SW 1271 (cell line): ENCODE data around the gene MIPEP.
"Not testable (repeated sequence)": the region's sequence is repeated elsewhere in the genome, so short reads cannot be mapped to it uniquely, and the experiment has no call there.

Experiments
- DNase-seq, 2 experiments: peaks; one replicate each; lab custom pipeline; 2025; lab: John Stamatoyannopoulos, UW

The MIPEP gene

DNA sequence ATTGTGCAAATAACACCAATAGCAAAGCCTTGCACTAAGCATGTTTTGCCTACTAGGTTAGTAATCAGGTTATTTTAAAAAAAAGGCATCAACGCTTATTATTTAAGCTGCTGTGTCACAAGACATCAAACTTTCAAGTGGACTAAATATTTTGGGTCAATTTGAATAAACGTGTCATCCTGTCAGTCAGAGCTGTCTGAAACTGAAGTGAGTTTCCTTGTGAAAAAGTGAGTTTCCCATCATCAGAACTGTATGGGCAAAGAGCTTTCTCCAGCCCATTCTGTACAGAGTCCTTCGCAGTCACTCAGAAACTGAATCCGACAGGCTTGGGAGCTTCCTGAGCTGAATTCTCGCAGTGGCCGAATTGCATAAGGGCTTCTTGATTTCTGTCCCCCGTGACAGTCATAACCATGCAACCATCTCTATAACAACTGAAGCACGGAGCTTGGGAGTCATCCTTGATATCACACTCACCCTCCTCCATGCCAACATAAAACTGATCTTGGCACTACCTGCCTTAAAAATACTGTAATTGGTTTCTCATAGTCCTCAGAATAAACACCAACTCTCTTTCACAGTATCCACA, 139.8 kb downstream of the MIPEP start:
- DNase-seq = no peak

- DNase-seq = no peak
Measured at GRCh38 chr13:23748109-23748990, 140.8 kb downstream of the MIPEP start.

GRCh38 chr13:23746141-23746540, 143.1 kb downstream of the MIPEP start:
- not testable (repeated sequence) for DNase-seq

- DNase-seq = no peak
Measured at GRCh38 chr13:23744315-23744714, 144.9 kb downstream of the MIPEP start.

DNA sequence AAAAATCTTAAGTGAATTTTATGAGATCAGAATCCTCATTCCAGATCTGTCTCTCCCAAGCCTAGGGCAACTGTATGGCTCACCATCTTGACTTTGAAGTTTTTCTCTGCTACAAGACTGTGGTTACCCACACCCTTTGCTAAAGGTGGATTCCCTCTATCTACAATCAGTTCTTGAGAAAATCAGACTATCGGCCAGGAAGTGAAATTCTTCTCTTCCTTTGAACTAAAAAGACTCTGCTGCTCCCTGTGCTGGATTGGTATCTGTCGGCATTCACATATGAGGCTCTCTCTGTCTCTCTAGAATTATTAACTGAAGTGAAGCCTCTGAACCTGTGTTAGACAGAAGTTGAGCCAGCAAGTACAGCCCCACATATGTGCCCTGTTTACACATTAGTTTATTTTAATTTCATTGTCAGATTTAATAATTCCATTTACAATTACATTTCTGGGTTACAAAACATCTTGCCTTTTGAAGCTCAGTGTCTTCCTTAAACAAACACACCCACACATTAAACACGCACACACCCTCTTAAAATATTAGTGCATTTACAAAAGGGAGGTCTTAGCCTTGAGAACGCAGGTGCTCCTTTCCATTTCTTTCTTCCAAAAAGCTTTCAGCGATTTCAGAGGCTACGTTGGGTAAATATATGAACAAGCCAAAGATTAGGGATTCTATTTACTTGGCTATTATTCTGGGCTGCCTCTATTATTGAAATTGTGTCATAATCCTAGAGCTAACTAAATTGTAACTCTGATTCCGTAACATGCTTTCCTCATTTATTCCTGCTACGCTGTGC, 145.7 kb downstream of the MIPEP start:
- DNase-seq = no peak

DNA sequence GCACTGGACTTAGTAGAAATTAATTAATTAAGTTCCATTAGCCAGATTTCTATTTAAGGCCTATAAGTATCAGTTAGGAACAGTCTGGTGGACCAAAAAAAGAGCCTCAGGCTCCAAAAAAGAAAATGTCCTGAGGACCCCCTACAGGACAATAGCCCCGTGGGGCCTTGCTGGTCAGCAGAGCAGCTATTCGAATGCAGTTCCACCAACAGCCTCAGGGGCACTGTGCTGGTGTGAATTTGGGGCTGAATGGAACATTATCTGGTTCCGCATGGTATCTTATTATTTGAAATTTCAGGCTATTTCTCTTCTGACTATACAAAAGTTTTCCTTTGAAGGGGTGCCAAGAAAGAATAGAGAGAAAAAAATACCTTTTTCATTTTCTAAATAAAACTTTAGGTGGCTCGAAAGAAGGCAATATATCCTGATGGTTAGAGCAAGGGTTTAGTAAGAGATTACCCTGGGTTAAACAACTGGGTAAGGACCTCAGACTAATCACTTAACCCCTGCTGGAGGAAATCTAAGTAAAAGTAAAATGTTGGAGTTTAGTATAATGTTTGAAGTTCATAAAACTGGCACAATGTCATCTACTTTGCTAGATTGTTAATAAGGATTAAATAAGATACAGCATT, 147.2 kb downstream of the MIPEP start:
- DNase-seq = peak in 1 of 2 experiments; percentile 5

GRCh38 chr13:23740002-23740401, 149.2 kb downstream of the MIPEP start:
- DNase-seq = no peak

DNA sequence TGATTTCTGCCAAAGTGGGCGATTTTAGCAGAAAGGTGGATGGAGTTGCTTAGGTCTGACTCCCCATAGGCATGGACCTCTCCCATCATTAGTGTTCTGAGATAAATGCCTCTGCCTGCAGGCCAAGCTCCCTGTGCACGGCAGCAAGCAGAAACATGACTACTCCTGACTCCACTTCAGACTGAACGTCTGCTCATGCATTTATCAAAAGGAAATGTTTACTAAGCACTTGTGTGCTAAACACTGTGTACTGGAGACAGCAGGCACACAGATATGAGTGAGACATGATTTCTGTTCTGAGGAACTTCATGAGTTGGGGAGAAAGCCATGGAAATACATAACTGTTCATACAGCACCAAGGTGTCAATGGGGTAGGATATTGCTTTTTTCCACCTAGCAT, 149.6 kb downstream of the MIPEP start:
- no peak for DNase-seq

GRCh38 chr13:23736541-23736940, 152.7 kb downstream of the MIPEP start:
- no peak for DNase-seq

DNA sequence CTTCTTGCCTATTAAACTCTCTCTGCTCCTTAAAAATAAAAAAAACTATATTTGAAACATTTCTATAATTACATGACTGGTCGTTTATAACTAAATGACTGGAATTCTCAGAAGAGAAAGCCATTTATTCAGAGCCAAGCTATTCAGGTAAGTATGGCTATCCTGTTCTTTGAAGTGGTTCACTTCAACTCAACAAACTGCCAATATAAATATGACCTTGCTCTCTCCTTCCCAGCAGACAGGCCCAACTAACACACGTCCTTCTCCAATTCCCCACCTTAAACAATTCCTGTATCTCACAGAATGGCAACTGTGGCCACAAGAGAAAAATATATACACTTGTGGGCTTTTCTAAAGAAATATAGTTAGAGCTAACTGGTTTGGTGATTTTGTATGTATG, 153.9 kb downstream of the MIPEP start:
- DNase-seq = no peak

DNA sequence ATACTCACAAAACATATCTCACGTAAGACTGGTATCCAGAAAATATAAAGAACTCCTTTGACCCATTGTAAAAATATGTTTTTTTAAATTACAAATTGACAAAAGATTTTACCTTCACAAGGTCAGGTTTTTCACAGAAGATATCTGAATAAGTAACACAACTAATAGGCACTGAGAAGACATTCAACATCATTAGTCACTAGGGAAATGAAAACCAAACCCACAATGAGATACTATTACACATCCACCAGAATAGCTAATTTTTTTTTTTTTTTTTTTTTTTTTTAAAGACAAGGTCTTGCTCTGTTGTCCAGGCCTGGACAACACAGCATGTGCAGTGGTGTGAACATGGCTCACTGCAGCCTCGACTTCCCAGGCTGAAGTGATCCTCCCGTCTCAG, 157.5 kb downstream of the MIPEP start:
- DNase-seq = no peak

GRCh38 chr13:23730251-23730650, 158.9 kb downstream of the MIPEP start:
- DNase-seq = no peak

GRCh38 chr13:23729531-23729930, 159.7 kb downstream of the MIPEP start:
- DNase-seq = no peak

DNA sequence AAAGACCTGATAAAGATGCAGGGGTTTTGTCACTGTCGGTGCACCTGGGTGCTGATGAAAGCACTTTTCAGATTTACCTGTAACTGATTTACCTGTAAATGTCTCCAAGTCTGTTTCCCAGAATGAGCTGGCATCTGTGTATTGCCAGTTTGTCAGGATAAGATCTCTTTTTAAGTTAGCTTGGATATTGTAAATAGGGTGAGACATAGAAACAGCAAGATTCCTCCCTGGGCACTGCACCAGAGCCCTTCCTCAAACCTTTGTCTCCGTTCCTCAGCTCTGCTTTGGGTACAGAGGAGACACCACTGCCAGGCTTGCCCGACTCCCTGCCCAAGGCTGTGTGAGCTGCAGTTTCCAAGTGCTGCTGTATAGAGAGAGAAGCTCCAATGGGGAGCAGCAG, 160.4 kb downstream of the MIPEP start:
- no peak for DNase-seq

DNA sequence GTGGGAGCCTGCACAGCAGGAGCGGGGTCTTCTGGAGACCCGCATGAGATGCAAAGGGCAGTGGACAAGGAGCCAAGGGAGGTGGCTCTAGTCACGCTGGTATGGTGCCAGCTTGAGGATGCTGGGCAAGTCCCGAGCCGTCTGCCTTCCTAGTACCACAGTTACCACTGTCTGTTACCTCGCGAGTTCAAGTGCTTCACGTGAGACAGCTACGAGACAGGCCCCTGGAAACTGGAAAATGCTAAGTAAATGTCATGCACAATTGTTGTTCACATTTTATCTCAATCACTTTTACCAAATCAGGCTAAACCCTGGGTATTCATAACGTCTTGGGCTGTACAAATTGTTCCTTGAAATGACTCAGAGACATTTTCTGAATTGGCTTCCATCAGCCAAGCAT, 163.3 kb downstream of the MIPEP start:
- DNase-seq = no peak

GRCh38 chr13:23724196-23724970, 164.8 kb downstream of the MIPEP start:
- no peak for DNase-seq

GRCh38 chr13:23723471-23723870, 165.7 kb downstream of the MIPEP start:
- DNase-seq = no peak

GRCh38 chr13:23722726-23723453, 166.3 kb downstream of the MIPEP start:
- no peak for DNase-seq

DNA sequence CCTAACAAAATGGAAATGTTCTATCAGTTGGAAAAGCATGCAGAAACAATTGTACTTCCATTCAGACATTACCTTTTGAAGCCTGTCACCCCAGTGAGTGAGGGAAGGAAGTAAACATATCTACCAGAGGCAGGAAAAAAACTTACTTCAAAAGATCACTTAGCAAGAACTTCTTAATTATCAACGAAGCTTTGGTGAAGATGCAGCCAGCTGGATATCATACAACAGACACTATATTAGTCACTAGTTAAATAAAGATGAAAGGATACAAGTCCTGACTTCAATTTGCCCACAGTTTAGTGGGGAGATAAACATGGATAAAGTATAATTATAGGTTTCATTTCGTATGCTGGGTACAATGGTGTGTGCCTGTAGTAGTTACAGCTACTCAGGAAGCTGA, 170.2 kb downstream of the MIPEP start:
- no peak for DNase-seq

DNA sequence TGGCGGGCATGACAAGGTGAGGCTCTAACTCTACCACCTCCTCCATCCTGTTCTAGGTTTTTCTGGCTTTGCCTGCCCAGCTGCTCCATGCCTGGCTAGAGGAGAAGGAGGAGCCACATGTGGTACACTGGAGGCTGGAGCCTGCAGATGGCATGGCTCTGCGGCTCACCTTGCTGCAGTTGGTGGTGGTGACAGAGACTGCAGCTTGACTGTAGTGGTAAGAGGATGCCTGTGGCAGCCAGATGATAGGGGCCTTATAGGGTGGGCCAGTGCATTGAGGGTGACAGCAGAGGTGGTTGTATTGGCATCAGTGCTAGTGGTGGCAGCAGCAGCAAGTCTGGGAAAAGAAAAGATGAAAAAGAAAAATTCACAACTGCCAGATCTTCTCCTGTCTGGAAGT, 172.8 kb downstream of the MIPEP start:
- no peak for DNase-seq

GRCh38 chr13:23715762-23716235, 173.4 kb downstream of the MIPEP start:
- no peak for DNase-seq
